ENCODE results near the gene SNX33. TPM values are rescaled to one million over a fixed set of nuclear protein-coding genes. Genes with fewer than 3 reads are reported as not detected.

Gene SNX33
- total RNA-seq, 4 donors from 2014 or later, result 27.8 to 47.6 (median 40.1) TPM

GRCh38 chr15:75661100-75661755 is 13.5 kb downstream of the SNX33 start:
- WGBS, result 44% methylated on average over 8 of the region's 14 CpGs

GRCh38 chr15:75661756-75662140 is 14.0 kb downstream of the SNX33 start:
- DNase-seq (ENCODE audit: extremely low spot score), result no peak
- WGBS, result 56% methylated on average over 3 of the region's 3 CpGs
- peaks cover 41 to 63% (median 55%) of the 10 kb centered on the region in 4 donors for H3K4me1 ChIP-seq
- peak overlapping the region; percentile 84 to 90 (median 88) for H3K27ac ChIP-seq (replicated peaks in 1 of 4)
- H3K36me3 ChIP-seq, result peaks cover 13 to 49% (median 32%) of the 10 kb centered on the region in 4 donors
- TF ChIP-seq CTCF (IDR thresholded peaks at IDR 0.05), result no peak
- no peak for TF ChIP-seq POLR2AphosphoS5 (IDR thresholded peaks at IDR 0.05)
- TF ChIP-seq EP300 (IDR thresholded peaks at IDR 0.05), result no peak
- intact Hi-C loops (cut with DNase I), result no loop called here
- no peaks in the 10 kb centered on the region for H3K9me3 ChIP-seq
- H3K27me3 ChIP-seq, result no peaks in the 10 kb centered on the region
- peak overlapping the region; percentile 13 to 42 (median 24) for H3K4me3 ChIP-seq

More at GRCh38 chr15:75661100-75661755, 13.5 kb downstream of the SNX33 start:
- peak; percentile 96 for DNase-seq (ENCODE audit: extremely low spot score)
- Histone ChIP-seq H3K9me3 (no peaks in the 10 kb centered on the region), H3K36me3 (peaks cover 13 to 55% (median 37%) of the 10 kb centered on the region in 4 donors), H3K27ac (replicated peaks in 1 of 4) (peak overlapping the region; percentile 84 to 90 (median 88)), H3K4me1 (peaks cover 37 to 63% (median 52%) of the 10 kb centered on the region in 4 donors), H3K27me3 (no peaks in the 10 kb centered on the region), H3K4me3 (peak overlapping the region; percentile 13 to 42 (median 24))
- intact Hi-C loops (cut with DNase I), result no loop called here
- TF ChIP-seq POLR2AphosphoS5 (IDR thresholded peaks at IDR 0.05), result peak; percentile 75 to 79
- no peak for TF ChIP-seq CTCF (IDR thresholded peaks at IDR 0.05)
- no peak for TF ChIP-seq EP300 (IDR thresholded peaks at IDR 0.05)
- TF ChIP-seq POLR2A (IDR thresholded peaks at IDR 0.05; ENCODE audit: low read depth), result no peak

GRCh38 chr15:75662823-75663519 is 15.3 kb downstream of the SNX33 start:
- intact Hi-C loops (cut with DNase I), result no loop called here
- peaks cover 51 to 69% (median 65%) of the 10 kb centered on the region in 4 donors for H3K4me1 ChIP-seq
- no peak for DNase-seq (ENCODE audit: extremely low spot score)
- TF ChIP-seq POLR2AphosphoS5 (IDR thresholded peaks at IDR 0.05), result no peak
- no peak for TF ChIP-seq POLR2A (IDR thresholded peaks at IDR 0.05; ENCODE audit: low read depth)
- no peak for TF ChIP-seq CTCF (IDR thresholded peaks at IDR 0.05)
- no peak for TF ChIP-seq EP300 (IDR thresholded peaks at IDR 0.05)
- 89% methylated on average over 3 of the region's 9 CpGs for WGBS
- no peaks in the 10 kb centered on the region for H3K27me3 ChIP-seq
- H3K4me3 ChIP-seq, result no peak overlapping the region
- H3K36me3 ChIP-seq, result peaks cover 7 to 37% (median 20%) of the 10 kb centered on the region in 4 donors
- H3K9me3 ChIP-seq, result no peaks in the 10 kb centered on the region
- H3K27ac ChIP-seq (replicated peaks in 1 of 4), result peak overlapping the region; percentile 84 to 90 (median 88)

GRCh38 chr15:75663931-75664421 is 16.3 kb downstream of the SNX33 start:
- Histone ChIP-seq H3K4me1 (peaks cover 48 to 65% (median 58%) of the 10 kb centered on the region in 4 donors), H3K4me3 (no peak overlapping the region), H3K27ac (replicated peaks in 1 of 4) (peak overlapping the region in 2 of 4 donors; percentile 7 to 31), H3K27me3 (no peaks in the 10 kb centered on the region), H3K9me3 (no peaks in the 10 kb centered on the region), H3K36me3 (peaks cover 5 to 27% (median 12%) of the 10 kb centered on the region in 4 donors)
- intact Hi-C loops (cut with DNase I), result no loop called here
- no peak for DNase-seq (ENCODE audit: extremely low spot score)
- TF ChIP-seq POLR2A (IDR thresholded peaks at IDR 0.05; ENCODE audit: low read depth), result no peak
- no peak for TF ChIP-seq POLR2AphosphoS5 (IDR thresholded peaks at IDR 0.05)
- no peak for TF ChIP-seq CTCF (IDR thresholded peaks at IDR 0.05)
- TF ChIP-seq EP300 (IDR thresholded peaks at IDR 0.05), result no peak
- 87% methylated on average over 10 of the region's 11 CpGs for WGBS
